ENCODE results near the gene CCDC92.

The CCDC92 gene

DNA sequence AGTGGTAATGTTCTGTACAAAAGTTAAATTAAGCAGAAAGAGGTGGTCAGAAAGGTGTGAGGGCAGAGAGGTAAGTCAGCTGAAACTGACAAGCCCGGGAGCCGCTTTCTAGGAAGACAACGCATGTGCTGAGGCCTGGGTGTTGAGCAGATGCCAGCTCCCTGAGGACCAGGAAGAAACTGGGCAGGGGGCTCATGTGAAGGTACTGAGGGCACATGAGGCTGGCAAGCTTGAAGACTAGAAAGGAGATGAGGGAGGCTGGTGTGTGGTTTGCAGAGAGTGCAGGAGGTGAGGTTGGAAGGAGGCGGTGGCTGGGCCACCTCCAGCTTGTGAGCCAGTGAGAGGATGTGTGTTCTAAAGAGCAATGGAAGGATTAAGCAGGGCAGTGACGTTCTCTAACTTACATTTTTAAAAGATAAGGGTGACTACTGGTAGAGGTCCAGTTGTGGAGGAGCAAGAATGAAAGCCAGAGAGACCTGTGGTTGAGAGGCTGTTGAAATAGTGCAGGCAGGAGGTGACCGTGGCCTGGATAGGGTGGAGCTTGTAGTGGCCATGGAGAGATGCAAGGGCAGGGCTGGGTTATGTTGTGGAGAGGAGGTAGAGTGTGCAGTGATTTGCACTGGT is 29.5 kb upstream of the CCDC92 start:
- no peak for DNase-seq

DNA sequence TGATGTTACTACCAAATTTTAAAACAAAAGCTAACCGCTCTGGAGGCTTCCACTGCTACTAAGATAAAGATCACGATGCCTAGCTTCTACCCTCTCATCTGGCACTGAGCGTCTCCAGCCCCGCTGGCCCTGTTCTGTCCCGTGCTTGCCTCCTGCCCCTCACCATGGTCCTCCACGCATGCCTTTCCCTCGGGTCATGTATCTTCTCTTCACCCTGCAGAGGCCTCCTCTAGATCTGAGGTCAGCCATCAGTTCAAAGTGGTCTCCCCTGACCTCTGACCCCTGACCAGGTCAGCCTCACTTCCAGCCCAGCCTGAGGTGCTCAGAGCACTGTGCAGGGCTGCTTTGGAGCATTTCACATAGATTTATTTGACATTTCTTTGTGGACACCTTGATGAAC is 28.7 kb upstream of the CCDC92 start:
- no peak for DNase-seq

DNA sequence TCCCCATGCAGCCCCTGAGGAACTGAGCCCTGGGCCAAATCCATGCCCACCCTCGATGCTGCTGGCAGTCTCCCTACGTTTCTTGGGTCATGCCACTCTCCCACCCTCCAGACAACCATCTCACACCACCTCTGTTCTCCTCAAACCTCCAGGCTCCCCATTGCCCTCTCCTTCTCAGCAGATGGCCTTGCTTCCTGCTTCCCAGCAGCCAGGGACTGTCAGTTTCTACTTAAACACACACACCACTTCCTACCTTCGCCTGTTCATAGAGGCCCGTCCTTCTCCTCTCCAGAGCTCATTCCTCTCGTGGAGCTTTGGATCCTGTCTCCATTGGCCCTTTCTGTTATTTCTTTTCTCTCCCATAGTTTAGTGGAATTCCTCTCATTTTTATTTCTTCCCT is 27.5 kb upstream of the CCDC92 start:
- DNase-seq, result no peak

DNA sequence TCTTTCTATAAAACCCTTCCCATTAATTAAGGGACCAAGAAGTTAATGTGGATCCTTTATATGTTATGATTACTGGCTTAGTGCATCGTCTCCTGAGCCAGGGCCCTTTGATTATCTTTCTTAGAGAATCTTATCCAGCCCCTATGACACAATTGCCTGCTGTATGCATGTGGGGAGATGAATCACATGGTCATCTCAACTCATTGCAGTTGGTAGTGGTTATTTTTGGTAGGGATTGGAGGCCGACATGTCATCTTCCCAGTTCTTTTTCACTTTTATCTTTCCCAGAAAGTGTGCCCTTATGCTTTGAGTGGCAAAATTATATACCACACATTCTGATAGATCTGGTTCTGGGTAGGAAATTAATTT is 26.3 kb upstream of the CCDC92 start:
- no peak for DNase-seq

DNA sequence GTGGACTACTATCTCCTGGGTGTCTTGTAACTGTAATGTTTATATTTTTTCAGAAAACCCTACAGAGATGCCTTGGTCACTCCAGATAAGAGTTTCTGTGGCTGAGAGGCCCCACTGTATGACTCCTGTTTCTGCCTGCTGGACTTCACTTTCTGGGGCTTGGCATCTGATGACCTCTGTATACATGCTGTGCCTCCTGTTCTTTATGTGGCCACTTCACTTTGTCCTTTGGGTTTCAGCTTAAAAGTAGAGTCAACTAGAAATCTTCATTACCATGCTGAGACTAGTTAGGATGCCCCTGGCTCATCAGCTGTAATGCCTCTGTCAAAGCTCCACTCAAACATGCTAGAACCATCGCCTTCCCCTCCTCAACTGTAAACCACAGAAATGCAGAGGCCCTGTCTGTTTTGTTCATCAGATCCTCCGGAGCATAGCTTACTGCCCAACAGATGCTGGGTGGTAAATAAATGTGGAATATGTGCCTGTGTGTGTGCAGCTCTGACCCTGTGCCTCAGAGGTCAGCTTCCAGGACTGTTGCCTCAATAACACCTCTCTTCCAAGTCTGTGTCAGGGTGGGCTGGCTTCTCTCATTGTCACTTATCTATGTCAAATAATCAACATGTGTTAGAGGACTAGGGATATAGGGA is 25.8 kb upstream of the CCDC92 start:
- DNase-seq, result peak; percentile 27

DNA sequence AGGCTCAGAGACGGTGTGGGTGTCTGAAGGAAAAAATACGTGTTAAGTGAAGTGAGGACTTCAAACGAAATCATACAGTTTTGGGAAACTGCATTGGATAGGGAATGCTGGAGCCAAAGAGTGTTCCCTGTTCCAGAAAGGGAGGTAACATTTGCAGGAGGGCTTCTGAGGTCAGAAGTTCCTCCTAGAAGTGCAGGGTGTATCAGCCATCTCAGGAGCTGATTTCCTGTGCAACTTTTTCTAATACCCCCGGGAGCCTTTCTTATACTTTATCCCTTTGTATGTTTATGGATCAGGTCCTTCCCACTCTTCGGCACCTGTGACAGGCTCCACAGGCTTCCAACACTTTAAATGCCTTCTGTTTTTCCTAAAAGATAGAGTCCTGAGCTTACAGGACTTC is 25.3 kb upstream of the CCDC92 start:
- DNase-seq, result no peak

DNA sequence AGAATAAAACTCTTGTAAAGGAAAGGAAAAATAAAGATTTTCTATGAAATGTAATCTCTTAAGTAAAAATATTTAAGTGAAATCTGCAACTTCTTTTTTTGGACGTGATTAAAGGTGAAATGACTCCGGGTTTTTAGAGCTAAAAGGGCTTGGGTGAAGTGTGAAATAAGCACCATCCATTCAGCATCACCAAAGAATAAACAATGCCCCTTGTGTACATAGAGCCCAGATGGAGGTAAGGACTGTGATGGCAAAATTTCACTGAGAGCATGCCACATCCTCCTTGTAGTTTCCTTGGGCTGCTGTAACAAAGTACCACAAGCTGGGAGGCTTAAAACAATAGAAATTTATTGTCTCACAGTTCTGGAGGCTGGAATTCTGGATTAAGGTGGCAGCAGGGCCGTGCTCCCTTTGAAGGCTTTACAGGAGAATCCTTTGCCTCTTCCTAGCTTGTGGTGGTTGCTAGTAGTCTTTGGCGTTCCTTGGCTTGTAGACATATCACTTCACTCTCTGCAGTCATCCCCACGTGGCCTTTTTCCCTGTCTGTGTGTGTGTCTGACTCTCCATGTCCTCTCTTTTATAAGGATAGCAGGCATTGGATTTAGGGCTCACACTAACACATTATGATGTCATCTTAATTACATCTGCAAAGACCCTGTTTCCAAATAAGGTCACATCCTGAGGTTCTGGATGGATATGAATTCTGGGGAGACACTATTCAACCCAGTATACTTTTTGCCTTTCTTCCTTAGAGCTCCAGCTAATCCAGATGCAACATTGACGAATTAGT is 24.6 kb upstream of the CCDC92 start:
- DNase-seq, result no peak

DNA sequence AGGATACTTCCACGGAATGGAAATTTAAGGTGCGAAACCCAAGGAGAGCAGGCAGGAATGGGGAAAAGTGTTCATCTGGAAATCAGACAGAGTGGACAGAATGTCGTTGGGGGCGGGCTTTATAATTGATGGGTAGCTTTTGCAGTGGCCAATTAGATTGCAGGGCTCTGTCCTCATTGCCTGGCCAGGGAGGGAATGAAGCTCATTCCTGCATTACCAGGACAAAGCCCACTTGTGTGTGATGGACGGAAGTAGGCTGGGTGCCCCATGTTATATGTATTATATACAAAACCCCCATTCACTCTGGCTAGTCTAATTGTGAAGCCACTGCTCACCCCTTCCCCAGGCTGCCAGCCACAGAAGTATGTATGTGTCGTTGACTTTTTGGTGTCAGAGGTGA is 23.9 kb upstream of the CCDC92 start:
- DNase-seq, result no peak

DNA sequence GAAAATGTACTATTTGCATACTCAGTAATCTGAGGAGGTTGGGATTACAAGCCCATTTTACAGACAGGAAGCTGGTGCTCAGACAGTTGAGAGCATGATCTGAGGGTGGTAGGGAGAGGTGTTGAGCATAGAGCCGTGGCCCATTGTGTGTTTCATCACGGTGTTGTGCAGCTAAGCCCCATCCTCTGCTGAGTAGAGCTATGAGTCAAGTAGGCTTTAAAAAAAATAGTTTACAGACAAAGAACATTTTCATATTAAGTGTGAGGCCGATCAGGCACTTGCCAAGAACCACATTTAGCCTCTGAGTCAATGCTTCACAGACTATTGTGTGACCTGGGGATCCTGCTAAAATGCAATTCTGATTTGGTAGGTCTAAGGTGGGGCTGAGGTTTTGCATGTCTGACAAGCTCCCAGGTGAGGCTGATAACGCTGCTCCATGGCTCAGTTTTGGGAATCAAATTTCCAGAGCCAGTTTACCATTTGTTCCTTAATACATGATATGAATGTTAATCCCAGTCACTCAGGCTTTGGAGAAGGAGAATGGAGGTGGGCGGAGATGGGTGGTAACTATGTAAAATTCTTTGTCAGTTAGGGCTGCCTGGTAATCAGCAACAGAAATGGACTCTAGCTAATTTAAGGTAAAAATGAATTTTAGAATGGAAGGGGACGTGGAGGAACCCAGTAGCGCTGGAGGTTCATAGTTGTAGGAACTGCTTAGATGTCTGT is 22.6 kb upstream of the CCDC92 start:
- peak; percentile 45 for DNase-seq

DNA sequence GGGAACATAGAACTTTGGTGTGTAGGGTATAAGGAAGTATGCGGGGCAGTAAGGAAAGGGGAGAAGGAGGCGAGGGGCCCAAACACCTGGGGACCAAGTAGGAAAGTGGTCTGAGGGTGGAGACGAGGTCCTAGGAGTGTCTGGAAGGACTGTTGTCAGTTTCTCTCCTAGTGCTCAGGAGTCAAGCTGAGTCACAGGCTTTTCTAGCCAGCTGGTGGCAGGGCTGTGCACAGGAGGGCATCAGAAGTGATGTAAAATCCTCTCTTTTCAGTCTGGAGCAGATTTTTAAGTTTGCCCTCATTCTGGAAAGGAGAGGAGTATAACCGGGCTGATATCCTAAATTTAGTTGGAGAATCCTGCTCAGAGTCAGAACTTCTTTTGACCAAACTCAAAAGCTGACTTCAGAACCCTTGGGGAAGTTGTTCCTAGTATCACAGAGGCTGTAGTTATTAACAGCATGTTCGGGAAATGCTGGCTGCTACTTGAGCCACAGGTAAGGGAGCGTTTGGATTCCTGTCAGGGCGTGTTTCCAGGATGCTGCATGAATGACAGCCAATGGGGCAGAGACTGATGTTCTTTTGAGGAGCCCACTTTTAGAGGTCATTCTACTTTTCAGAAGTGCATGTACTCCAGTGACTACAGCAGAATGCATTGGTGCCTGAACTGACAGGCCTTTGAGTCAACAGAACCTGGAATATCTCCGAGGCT is 19.6 kb upstream of the CCDC92 start:
- DNase-seq, result no peak

DNA sequence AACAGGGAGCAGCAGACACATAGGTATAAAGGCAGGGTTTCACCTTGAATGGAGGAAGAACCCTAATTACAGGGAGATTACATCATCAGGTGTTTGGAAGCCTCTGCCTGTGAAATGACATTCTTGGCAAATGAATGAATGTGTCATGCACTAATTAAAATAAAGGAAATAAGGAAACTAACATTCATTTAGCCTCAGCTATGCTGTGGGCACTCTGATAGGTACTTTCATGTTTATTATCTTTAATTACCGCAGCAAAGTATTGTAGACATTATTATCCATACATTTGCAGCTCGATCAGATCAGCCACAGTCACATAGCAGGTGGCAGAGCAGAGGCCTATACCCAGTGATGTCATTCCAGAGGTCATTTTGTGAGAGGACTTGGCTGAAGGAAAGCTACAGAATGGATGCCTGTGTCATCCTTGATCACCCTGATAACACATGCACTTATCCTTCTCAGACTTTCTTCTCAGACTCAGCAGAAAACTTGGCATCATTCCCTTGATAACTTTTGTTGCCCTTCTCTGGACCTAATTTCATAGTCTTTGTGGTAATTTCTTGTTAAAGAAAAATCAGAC is 18.8 kb upstream of the CCDC92 start:
- DNase-seq, result no peak

DNA sequence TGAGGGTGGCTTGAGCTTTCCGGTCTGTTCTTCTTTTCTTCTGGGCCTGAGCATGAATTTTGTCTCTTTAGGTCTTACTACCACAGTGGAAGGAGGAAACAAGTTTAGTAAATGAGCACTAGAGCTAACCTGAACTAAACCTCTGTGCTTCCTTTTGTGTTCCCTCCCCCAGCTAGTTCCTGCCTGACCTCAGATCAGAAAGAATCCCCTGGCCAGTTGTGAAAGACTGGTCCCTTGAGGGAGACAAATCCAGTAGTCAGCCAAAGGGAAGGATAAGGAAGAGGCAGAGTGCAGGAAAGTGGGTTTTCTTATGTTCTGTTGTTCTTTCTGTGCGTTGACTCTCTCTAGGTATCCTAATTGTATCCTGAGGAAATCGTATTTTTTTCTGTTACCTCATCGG is 17.9 kb upstream of the CCDC92 start:
- peak; percentile 78 for DNase-seq

DNA sequence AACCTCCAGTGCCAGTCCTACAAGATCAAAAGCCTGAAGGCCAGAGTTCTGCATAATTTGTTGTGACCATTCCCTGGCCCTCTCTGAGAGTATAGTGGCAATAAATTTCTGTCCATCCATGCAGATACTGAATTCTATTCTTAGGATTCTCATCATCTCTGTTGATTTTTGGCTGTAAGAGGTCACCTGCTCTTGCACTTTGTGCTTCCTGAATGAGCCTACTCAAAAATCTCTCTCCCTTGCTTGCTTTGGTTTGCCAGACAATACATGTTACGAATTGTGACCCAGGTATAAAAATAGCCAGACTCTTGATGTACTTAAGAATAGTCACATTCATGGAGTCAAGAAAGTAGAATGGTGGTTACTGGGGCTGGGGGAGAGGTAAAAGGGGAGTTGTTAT is 17.1 kb upstream of the CCDC92 start:
- no peak for DNase-seq

DNA sequence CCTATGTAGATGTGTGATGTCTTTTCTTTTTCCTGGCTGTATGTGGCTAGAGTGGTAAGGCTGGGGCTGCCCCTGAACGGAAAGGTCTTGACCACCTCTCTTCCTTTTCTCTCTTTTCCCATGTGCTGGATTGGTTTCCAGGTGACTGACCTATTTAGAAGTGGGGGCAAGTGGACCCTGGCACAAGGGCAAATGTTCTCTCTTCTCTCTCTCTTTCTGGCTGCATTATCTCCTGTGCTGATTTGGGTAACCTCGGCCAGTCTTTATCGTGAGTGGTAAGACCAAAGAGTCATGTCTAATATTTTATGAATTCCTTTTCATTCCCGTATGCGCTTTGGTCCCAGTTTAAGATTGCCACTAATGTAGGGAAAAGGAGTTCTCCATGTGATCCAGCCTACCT is 16.5 kb upstream of the CCDC92 start:
- no peak for DNase-seq

DNA sequence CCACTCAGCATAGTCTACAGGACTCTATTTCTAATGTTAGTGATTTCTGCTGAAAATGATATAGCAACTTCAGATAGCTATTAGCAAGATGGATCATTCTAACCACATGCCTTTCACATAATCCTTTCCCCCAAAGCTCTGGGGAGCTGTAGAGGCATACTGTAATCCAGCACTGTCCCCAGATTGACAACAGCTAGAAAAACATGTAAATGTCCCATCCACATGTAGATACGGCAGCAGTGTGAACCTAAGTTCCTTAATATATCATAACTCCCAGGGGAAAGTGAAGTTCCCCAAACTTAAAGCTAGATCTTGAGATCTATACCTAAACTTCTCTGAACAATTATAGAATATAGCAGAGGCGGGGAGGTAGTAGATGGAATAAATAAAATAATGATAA is 14.4 kb upstream of the CCDC92 start:
- no peak for DNase-seq

DNA sequence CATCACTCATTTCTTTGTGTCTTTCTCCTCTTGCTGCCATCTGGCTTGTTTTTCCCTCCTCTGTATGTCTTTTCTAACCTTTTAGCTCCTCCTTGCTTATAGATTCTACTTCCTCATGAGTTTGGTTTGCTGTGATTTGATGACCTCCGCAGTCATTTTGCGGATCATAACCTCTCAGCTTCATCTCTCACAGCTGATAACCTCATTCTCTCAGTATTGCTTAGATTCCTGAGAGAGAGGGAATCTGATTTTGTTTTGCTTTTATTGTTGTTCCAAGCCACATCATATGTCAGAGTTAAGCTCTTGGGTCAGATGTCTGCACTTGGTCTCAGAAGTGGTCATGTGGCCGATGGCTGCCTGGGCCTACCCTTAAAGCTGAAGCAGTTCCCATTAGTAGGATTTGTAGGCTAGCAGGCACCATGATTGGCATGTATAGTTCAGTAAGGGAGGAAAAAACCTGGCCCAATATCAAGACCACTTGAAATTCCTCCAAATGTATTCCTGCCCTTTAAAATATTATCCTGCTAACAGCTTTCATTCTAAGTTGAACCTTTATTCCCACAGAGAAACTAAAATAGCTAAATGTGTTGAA is 13.8 kb upstream of the CCDC92 start:
- no peak for DNase-seq

DNA sequence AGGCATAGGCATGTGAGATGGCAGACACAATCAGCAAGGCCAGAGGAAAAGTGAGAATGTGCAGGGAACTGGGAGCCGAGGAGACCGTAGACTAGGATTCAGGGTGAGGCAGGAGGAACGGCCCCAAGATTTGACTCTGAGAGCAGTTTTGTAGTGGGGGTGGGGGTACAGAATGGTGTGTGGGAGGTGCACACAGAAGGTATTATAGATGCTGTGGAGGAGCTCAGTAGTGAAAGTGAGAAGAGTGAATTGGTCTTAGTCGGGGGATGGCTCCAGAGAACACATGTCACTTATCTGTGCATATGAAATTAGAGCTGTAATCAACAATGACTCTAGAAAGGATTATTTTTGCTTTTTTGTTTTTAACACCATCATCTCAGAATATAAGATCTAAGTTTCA is 12.3 kb upstream of the CCDC92 start:
- no peak for DNase-seq

DNA sequence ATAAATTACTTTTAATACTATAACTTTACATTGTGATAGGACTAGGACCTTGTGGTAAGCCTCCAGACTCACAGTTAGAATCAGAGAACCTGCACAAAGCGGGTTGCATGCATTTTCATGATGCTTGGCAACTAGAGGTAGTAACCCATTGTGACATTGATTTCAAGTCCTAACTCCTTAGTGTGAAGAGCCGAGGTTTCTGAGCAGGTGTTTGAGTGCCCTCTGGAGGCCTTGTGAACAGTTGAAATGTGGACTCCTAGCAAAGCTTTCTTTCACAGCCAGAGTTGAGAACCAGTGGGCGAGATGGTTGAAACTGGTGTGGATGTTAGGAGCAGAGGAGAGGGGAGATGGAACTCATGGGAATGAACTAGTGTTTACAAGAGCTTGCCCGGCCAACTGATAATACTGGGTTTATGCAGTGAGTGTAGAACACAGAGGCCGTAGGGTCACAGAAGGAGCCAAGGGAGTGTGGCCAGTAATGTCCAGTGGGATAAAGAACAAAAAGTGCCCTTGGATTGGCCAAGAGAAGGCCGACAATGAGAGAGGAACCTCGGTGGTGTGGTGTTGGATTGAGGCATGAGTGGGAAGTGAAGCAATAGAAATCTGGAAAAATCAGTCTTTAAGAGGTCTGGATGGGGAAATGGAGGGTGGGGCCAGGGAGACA is 11.3 kb upstream of the CCDC92 start:
- DNase-seq, result peak; percentile 74

DNA sequence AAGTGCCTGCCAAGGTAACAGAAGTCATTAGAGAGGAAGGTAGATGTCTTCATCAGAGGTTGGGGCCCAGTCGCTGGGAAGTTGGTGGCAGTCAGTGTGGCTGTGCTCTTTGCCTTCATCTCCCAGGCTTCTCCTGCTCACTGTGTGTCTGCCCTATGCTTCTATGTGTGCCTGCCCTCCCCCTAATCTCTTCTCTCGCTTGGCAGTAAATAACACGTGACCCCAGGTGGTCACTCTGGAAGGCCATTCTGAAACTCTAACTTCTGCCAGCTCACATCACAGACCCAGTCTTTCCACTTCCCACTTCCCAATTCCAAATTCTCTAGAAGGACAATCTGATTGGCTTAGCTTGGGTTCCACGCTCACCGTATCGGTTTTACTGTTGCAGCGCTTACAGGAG is 9.6 kb upstream of the CCDC92 start:
- DNase-seq, result no peak

DNA sequence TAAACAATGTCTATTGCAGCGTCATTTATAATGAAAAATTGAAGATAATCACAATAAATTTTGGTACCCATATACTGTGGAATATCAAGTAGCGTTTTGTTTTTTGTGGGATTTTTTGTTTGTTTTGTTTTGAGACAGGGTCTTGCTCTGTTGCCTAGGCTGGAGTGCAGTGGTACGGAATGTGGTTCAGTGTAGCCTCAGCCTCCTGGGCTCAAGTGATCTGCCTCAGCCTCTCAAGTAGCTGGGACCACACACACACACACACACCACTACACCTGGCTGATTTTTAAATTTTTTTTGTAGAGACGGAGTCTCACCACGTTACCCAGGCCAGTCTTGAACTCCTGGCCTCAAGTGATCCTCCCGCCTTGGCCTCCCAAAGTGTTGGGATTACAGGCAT is 6.9 kb upstream of the CCDC92 start:
- DNase-seq, result no peak

DNA sequence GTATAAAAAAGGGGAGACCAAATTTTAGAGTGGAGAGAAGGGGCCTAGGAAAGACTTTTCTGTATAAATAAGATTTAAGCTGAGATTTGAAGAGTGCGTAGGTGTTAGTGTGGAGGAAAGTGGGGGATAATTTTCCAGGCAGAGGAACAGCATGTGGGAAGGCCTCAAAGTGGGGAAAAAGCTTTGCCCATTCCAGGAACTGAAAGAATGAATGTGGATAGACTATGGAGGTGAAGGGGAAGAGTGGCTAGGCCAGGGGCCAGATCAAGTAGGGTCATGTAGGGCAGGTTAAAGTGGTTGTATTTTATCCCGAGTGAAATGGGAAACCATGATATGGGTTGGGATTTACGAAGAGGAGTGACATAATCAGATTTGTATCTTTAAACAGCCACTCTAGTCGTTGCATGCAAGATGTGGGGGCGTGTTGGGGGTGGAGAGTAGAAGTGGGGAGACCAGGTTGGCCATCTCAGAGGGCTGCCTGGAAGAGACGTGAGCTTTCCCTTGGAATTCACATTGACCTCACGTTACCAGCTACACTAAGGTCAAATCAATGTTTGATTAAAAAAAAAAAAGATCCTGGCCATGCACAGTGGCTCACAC is 3.7 kb upstream of the CCDC92 start:
- no peak for DNase-seq
